Measurements from ENCODE around the gene LIN7B. TPM values are rescaled to one million over a fixed set of nuclear protein-coding genes. Genes with fewer than 3 reads are reported as not detected.

The LIN7B gene
- total and polyA plus RNA-seq, 2 of the 13 experiments (the other 11 are each of a cell fraction or from before 2014, with no cell fraction given): 5.3 to 7.6 TPM

DNA sequence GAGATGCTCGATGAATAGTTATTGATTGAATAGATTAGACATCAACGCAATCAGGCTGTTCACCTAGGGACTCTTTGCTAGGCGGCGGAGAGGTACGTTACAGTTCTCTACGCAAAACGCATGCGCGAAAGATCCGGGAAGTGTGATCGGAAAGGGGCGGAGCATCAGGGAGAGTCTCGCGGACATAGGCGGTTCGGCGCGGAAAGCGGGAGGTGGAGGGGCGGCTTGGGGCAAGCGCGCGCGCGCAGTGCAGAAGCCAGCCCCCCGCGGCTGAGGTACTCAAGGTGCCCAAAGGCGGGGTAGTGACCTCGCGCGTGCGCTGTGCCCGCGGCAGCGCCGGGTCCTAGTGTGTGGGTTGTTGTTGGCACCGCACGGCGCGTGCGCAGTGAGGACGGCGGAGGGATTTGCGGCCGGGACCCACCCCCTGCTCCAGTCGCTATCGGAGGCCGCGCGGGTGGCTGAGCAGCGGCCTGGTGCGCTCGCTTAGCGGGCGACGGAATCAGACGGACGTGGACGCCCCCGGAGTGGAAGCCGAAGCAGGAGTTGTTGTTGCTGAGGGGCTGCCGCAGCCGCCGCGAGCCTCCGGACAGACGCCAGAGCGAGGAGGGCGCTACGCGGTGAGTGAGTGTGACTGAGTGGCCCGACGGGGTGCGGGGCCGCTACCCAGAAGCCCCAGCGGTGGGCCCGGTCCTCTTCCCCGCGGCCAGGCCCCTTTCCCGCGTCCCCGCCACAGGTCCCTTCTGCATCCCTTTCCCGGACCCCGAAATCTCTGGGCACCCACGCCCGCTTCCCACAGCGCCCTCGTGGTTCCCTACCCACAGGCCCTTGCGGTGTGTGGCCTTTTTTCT is 28.9 kb upstream of the LIN7B start, which contains the start of gene SNRNP70 (continued):
- TF ChIP-seq RFX3 (CRISPR knock-in tag; IDR thresholded peaks at IDR 0.05) (no peak), SRY (CRISPR knock-in tag; IDR thresholded peaks at IDR 0.05) (peak; percentile 89), ONECUT2 (CRISPR knock-in tag; IDR thresholded peaks at IDR 0.05) (peak; percentile 48), FOXO1 (CRISPR knock-in tag; IDR thresholded peaks at IDR 0.05) (peak; percentile 70), ZNF839 (CRISPR knock-in tag; IDR thresholded peaks at IDR 0.05; ENCODE audit: borderline replicate concordance) (no peak), ZNF143 (CRISPR knock-in tag; IDR thresholded peaks at IDR 0.05) (peak; percentile 88), ZNF337 (CRISPR knock-in tag; IDR thresholded peaks at IDR 0.05; ENCODE audit: borderline replicate concordance, low read depth) (no peak), RFX5 (IDR thresholded peaks at IDR 0.05; ENCODE audit: low read depth, low read length) (no peak), ZNF678 (CRISPR knock-in tag; IDR thresholded peaks at IDR 0.05) (no peak), GABPB1 (CRISPR knock-in tag; IDR thresholded peaks at IDR 0.05) (peak; percentile 89), SRSF1 (optimal IDR thresholded peaks at IDR 0.05; ENCODE audit: low read depth, low read length) (peak; percentile 81), HES4 (CRISPR knock-in tag; IDR thresholded peaks at IDR 0.05; ENCODE audit: borderline replicate concordance) (peak; percentile 96), ZNF329 (CRISPR knock-in tag; IDR thresholded peaks at IDR 0.05; ENCODE audit: low read depth) (no peak), TCF12 (IDR thresholded peaks at IDR 0.05) (no peak), TCF12 (CRISPR knock-in tag; IDR thresholded peaks at IDR 0.05) (0 out of 2 replicates have a peak, but pooled peaks have one; percentile 68), CCDC6 (CRISPR knock-in tag; IDR thresholded peaks at IDR 0.05) (peak; percentile 80; the same call in 1 of the 2 replicates), ZNF180 (CRISPR knock-in tag; IDR thresholded peaks at IDR 0.05; ENCODE audit: borderline replicate concordance, low read depth) (0 out of 2 replicates have a peak, but pooled peaks have one; percentile 36), NFKBIZ (CRISPR knock-in tag; IDR thresholded peaks at IDR 0.05) (peak; percentile 7; the same call in 1 of the 2 replicates), MIXL1 (CRISPR knock-in tag; IDR thresholded peaks at IDR 0.05) (peak; percentile 48), ZFP36 (IDR thresholded peaks at IDR 0.05; ENCODE audit: borderline replicate concordance, low read depth, low read length, partially characterized antibody) (no peak)
- TF ChIP-seq, protein P1, sequence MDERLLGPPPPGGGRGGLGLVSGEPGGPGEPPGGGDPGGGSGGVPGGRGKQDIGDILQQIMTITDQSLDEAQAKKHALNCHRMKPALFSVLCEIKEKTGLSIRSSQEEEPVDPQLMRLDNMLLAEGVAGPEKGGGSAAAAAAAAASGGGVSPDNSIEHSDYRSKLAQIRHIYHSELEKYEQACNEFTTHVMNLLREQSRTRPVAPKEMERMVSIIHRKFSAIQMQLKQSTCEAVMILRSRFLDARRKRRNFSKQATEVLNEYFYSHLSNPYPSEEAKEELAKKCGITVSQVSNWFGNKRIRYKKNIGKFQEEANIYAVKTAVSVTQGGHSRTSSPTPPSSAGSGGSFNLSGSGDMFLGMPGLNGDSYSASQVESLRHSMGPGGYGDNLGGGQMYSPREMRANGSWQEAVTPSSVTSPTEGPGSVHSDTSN (CRISPR knock-in tag; IDR thresholded peaks at IDR 0.05): no peak; the same call in 1 of the 2 replicates
- TF ChIP-seq, protein P2, sequence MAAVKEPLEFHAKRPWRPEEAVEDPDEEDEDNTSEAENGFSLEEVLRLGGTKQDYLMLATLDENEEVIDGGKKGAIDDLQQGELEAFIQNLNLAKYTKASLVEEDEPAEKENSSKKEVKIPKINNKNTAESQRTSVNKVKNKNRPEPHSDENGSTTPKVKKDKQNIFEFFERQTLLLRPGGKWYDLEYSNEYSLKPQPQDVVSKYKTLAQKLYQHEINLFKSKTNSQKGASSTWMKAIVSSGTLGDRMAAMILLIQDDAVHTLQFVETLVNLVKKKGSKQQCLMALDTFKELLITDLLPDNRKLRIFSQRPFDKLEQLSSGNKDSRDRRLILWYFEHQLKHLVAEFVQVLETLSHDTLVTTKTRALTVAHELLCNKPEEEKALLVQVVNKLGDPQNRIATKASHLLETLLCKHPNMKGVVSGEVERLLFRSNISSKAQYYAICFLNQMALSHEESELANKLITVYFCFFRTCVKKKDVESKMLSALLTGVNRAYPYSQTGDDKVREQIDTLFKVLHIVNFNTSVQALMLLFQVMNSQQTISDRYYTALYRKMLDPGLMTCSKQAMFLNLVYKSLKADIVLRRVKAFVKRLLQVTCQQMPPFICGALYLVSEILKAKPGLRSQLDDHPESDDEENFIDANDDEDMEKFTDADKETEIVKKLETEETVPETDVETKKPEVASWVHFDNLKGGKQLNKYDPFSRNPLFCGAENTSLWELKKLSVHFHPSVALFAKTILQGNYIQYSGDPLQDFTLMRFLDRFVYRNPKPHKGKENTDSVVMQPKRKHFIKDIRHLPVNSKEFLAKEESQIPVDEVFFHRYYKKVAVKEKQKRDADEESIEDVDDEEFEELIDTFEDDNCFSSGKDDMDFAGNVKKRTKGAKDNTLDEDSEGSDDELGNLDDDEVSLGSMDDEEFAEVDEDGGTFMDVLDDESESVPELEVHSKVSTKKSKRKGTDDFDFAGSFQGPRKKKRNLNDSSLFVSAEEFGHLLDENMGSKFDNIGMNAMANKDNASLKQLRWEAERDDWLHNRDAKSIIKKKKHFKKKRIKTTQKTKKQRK (IDR thresholded peaks at IDR 0.05; ENCODE audit: low read length): no peak
- TF ChIP-seq, protein P3, sequence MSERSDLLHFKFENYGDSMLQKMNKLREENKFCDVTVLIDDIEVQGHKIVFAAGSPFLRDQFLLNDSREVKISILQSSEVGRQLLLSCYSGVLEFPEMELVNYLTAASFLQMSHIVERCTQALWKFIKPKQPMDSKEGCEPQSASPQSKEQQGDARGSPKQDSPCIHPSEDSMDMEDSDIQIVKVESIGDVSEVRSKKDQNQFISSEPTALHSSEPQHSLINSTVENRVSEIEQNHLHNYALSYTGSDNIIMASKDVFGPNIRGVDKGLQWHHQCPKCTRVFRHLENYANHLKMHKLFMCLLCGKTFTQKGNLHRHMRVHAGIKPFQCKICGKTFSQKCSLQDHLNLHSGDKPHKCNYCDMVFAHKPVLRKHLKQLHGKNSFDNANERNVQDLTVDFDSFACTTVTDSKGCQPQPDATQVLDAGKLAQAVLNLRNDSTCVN (CRISPR knock-in tag; IDR thresholded peaks at IDR 0.05; ENCODE audit: borderline replicate concordance): peak; percentile 55

Measured in HepG2 (cell line).